Astrocyte of the hippocampus (primary cell): ENCODE data around the gene KCNJ14.
"Not testable (repeated sequence)": the region's sequence is repeated elsewhere in the genome, so short reads cannot be mapped to it uniquely, and the experiment has no call there.

Source experiments
- DNase-seq: peaks from one replicate; pipeline ENCODE4 v3.0.0; 2011; ENCODE audit warnings: low read depth, low spot score

KCNJ14 gene

DNA sequence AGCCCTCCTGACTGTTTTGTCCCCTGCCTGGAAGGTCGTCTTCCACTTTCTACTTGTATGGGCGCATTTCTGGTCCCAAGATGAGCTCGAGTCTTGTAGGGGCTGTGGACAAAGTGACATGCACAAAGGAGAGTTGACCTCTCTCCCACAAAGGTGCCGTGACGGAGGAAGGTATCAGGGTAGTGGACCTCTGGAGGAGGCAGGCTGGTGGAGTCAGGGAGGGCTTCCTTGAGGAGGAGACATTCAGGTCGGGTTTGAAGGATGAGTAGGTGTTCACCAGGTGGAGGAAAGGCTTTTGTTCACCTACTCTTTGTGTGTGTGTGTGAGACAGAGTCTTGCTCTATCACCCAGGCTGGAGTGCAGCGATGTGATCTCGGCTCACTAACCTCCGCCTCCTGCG is 15.5 kb downstream of the KCNJ14 start:
- DNase-seq, result no peak

DNA sequence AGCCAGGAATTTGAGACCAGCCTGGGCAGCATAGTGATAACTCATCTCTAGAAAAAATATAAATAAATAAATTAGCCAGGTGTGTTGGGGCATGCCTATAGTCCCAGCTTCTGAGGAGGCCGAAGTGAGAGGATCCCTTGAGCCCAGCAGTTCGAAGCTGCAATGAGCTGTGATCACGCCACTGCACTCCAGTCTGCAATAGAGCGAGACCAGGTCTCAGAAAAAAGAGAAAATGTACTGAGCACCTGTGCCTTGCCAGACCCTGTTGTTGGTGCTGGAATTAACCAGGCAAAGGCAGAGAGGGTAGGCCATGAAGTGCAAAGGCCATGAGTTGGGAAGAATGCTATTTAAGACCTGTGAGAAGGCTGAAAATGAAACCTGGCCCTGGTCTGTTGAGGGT is 16.5 kb downstream of the KCNJ14 start:
- no peak for DNase-seq

DNA sequence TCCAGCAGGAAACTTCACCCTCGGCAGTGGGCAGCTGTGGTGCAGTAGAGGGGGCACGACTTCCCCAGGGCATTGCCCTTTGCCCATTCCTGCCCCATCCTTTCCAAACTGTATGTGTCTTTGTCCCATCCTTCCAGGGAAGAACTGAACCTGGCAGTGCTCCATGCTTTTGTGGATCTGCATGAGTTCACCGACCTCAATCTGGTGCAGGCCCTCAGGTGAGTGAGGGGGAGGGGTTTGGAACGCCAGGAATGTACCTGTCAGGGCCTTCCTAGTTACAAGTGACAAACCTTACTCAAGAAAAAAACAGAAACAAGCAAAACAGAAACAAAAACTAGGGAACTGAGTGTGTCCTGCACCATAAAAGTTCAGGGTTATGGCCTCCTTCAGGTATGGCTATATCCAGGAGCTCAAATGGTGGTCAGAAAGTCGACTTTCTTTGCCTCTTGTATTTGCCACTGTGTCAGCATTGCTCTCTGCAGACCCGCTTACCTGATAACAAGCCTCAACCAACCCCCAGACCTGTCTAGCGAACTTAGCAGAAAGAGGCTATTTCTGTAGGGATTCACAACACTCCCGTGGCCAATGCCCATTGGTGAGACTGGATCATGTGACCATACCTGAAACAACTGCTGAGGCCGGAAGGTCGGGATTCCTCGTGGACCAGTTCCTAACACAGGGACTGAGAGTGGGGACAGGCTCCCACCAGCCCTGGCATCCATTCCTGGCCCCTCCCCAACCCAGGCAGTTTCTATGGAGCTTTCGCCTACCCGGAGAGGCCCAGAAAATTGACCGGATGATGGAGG is 18.0 kb downstream of the KCNJ14 start:
- no peak for DNase-seq

DNA sequence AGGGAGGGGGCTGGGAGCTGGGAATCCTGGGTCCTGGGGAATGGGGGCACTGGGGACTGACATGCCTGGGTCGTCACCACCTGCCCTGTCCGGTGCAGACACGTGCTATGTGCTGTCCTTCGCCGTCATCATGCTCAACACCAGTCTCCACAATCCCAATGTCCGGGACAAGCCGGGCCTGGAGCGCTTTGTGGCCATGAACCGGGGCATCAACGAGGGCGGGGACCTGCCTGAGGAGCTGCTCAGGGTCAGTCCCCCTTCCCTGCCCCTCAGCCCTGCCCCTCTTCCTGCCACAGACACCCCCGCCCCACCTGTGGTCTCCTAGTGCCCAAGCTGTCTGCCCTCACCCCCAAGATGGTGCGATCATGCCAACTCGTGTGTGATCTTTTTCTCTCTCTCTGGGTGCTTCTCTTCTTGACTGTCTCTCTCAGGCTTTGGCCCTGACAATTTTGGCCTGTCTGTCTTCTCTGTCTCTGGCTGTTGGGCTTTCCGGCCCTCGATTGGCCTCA is 18.8 kb downstream of the KCNJ14 start:
- no peak for DNase-seq

DNA sequence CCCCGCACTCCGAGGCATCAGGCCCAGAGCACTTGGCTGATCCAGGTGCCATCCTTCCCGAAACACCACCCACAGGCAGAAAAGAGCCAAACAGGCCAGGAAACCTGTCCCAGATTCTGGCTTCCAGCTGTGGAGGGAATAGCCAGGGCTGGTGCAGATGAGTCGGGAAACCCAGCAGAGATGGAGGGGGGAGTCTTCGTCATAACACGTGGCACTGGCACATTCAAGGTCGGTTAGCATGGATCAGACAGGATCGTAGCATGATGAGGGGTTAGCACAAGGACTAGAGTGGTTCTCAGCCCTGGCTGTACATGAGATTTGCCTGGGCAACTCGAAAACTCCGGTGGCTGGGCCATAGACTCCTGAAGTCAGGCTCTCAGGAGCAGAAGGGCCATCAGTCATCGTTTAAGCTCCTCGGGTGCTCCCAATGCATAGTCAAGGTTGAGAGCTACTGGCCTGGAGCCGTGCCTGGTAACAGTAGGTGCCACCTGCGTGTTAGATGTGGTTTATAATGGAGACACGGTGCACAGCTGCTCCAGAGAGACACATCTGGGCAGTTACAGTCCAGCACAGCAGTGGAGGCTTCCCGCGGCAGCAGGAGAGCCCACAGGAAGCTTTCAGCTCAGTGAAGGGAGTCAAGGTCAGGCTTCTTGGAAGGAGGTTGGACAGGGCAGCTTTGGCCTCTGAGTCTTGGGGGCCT is 20.1 kb downstream of the KCNJ14 start:
- DNase-seq, result no peak

DNA sequence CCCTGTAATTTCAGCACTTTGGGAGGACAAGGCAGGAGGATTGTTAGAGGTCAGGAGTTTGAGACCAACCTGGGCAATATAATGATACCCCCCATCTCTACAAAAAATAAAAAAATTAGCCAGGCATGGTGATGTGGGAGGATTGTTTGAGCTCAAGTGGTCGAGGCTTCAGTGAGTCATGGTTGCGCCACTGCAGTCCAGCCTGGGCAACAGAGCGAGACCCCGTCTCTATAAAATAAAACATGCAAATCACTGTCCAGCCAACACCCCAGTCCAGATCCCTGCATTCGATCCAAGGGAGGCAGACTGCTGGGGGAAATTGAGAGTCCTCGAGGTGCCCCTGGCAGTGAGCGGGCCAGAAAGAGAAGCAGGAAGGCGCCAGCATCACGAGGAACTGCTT is 20.8 kb downstream of the KCNJ14 start:
- no peak for DNase-seq

DNA sequence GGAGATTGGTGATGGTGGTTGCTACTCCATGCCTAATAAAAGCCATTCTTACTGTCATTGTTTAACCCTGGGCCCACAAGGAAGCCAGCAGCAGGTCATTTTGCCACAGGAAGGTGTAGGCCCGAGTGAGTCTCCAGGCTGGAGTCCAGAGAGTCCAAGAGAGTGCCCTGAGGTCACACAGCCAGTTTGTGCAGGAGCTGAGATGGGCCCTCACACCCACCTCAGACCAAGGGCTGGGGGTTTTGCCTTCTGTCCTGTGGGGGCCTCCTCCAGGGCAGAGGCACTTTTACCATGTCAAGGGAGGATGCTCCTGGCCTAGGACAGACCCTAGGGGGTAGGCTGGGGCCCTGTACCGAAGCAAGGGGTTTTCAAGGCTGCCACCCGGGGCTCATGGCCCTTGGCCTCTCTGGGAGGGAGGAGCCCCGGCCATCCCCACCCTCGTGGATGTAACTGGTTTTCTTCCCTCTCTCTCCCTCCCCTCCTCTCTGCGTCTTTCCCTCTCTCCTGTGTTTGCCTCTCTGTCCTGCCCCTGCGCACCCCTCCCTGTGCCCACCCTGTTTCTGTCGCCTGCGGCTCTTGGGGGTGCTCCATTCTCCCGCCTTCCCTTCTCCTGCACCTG is 21.8 kb downstream of the KCNJ14 start:
- DNase-seq, result no peak

DNA sequence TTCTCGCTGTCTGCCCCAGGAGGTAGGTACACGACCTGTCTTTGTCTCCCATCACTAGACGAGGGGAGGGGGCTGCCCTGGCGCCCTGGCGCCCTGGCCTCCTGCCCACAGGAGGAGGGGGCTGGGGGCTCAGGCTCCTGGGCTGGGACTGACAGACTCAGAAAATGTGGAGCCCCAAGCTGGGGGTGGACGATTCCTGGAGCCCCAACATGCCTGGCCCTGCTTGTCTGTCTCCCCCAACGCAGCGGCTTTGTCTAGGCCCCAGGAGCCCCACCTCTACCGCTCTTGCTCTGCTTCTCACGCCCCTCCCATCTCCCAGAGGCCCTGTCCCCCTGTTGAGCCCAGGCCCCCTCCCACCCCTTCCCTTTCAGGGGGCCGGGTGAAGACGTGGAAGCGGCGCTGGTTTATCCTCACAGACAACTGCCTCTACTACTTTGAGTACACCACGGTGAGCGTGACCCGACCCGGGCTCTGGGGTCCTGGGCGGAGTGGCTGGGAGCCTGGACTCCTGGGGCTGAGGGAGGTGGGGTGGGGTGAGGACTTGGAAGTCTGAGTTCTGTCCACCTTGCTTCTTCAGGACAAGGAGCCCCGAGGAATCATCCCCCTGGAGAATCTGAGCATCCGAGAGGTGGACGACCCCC is 22.4 kb downstream of the KCNJ14 start:
- no peak for DNase-seq

DNA sequence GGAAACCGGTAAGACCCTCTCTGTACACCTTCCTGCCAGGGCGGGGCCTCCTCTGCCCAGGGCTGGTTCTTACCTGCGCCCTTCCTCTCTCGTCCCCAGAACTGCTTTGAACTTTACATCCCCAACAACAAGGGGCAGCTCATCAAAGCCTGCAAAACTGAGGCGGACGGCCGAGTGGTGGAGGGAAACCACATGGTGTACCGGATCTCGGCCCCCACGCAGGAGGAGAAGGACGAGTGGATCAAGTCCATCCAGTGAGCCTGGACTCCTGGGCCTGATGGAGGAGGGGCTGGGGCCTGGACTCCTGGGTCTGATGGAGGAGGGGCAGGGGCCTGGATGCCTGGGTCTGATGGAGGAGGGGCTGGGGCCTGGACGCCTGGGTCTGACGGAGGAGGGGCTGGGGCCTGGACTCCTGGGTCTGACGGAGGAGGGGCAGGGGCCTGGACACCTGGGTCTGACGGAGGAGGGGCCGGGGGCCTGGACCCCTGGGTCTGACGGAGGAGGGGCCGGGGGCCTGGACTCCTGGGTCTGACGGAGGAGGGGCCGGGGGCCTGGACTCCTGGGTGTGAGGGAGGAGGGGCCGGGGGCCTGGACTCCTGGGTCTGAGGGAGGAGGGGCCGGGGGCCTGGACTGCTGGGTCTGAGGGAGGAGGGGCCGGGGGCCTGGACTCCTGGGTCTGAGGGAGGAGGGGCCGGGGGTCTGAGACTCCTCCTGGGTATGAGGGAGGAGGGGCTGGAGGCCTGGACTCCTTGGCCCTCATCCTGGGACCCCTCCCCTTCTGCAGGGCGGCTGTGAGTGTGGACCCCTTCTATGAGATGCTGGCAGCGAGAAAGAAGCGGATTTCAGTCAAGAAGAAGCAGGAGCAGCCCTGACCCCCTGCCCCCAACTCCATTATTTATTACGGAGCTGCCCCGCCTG is 23.2 kb downstream of the KCNJ14 start:
- DNase-seq, result no peak

DNA sequence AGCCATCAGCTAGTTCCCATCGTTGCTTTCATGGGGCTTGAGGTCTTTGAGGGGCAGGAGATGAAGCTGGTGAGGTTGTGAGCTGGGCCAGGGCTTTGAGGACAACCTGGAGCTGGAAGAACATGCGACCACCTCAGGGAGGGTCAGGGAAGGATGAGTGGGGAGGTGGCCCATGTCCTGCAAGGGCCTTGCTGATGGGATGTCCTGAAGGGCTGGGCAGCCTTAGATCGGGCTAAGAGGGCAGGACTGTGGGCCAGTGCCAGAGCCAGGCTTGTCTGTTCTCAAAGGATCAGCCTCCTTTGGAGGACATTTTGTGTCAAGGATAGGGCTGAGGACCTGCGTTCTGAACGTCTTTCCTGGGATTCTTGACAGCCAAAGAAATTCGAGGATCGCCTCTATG is 24.3 kb downstream of the KCNJ14 start:
- no peak for DNase-seq

DNA sequence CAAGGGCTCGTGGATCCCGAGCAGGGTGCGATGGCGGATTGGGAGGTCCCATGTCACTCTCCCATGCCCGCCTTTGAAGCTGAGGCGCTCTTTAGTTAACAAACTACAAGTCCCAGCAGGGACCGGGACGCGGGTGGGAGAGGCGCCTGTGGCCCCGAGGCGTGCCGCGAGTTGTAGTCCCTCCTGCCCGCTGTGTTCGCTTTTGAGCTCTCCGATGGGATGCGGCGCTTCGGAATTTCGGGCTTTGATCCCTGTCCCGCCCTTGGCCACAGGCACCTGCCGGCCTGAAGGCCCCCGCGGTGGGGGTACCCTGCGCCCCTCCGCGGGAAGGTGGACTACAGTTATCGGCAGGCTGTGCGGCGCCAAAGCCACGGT is 24.8 kb downstream of the KCNJ14 start:
- peak; percentile 64 for DNase-seq

DNA sequence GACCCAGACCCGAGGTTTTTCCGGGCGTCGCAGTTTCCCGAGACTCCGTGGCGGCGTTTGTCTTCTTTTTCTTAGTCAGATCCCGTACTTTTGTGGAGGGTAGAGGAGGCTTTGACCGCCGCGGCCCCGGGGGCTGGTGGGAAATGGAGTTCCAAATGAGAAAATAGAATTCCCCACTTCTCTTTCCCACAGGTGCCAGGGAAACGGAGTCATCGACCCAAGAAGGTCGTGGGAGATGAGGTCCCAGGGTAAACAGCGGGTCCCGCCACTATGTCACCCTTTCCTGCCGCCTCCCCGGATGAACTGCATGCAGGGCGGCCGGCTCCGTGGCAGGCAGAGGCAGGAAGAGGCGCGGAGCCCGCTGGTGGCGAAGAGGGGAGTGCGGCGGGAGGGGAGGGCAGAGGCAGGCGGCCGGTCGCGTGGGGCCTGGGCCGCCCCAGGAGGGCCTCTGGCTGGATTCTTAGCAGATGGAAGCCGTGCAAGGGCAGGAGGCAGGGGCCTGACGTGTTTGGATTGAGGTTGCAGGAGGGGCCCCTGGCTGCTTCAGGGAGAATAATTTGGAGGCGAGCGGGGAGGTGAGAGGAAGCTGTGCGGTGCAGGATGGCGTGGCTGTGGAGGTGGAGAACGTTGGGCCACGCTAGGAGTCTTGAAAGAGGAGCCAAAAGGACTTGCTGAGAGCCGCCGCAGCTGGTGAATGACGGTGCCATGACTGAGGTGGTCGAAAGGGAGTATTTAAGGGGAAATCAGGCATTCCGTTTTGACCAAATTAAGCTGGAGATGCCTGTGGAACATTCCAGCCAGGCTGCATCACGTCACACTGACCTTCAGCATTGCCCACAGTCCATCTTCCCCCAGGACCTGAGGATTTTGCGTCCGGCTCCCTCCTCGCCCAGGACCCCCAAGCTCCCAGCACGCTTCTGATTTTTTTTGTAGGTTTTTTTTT is 25.5 kb downstream of the KCNJ14 start:
- DNase-seq, result peak; percentile 76

DNA sequence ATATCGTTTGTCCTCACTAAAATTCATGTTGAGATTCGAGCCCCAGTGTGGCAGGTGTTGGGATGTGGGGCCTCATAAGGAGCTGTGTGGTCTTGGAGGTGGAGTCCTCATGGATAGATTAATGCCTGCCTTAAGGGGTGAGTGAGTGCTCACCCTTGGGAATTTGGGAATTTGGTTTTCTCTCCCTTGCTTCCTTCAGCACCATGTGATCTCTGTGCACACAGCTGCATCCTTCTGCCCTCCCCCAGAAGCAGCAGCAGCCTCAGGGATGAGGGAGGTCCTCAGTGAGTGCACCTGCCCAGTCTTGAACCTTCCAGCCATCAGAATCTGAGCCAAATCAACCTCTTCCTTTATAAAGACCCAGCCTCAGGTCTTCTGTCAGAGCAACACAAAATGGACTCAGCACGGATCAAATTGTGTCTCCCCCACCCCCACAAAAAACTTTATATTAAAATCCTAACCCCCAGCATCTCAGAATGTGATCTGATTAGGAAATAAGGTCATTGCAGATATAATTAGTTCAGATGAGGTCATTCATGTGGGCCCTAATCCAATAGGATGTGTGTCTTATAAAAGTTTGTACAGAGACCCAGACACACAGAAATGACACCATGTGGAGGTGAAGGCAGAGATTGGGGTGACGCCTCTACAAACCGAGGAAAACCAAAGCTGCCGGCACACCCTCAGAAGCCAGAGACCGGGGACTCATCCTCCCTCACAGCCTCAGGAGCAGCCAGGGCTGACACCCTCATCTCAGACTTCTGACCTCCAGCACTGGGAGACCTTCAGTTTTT is 26.7 kb downstream of the KCNJ14 start:
- DNase-seq, result no peak

DNA sequence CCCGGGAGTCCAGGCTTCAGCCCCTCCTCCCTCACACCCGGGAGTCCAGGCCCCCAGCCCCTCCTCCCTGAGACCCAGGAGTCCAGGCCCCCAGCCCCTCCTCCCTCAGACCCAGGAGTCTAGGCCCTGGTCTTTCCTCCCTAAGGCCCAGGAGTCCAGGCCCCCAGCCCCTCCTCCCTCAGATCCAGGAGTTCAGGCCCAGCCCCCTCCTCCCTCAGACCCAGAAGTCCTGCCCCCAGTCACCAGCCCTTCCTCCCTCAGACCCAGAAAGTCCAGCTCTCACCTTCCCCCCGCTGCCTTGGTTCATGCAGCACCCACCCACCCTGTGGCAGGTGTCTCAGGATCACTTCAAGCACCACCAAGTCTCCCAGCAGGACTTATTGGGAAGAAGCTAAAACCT is 27.9 kb downstream of the KCNJ14 start:
- DNase-seq, result no peak

DNA sequence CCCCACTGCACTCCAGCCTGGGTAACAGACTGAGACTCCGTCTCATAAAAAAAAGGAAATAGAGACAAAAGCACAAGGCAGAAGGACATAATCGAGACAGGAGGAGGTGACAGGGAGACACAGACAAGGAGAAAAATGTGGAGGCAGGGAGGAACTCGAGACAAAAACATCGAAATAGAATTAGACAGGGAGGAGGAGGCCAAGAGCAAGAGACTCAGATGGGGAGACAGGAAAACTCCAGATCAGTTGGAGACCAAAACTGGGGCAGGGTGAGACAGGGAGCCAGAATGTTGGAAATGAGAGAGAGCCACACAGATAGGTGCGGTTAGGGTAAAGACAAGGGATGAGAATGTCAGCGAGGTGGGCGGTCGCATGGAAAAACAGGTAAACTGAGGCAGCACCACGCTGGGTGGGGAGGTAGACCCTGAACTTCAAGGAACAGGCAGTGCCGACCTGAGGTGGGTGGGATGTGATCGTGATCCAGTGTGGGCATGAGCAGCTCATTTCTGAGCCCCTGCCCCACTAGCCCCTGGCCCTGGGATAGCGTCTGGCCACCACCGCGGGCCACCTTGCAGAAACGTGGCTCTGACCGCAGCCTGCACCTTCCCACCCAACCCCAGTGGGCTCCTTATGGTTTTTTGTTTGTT is 29.0 kb downstream of the KCNJ14 start:
- DNase-seq, result no peak

DNA sequence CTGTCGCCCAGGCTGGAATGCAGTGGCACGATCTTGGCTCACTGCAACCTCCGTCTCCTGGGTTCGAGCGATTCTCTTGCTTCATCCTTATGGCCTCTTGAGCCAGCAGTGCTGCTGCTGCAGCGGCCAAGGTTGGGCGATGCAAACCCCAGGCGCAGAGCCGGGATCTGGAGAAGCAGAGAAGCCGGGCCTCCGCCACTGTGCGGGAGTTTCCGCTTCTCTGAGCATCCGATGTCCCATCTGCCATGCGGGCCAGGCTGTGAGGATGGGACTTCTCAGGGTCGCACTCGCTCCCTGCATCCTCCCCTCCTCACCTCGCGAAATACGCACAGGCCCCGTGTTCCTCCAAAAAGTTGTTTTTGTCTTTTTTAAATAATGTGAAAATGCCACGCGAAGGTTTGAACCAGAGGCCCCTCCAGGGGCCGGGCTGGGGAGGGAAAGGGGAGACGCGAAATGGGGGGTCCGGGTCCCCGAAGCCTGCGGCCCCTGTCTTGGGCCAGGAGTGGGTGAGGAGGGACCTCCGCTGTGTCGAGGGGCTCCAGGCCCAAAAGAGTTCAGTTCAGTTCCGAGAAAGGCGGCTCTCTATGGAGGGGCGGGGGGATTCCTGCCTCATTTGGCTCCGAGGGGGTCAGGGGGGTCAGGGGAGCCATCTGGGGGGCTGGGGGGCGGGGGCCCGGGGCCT is 29.7 kb downstream of the KCNJ14 start:
- DNase-seq, result no peak

DNA sequence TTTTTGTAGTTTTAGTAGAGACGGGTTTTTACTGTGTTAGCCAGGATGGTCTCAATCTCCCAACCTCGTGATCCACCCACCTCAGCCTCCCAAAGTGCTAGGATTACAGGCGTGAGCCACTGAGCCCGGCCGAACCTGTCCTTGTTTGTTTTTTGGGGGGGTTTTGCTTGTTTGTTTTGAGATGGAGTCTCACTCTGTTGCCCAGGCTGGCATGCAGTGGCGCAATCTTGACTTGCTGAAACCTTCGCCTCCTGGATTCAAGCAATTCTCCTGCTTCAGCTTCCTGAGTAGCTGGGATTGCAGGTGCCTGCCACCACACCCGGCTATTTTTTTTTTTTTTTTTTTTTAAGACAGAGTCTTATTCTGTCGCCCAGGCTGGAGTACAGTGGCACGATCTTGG is 31.3 kb downstream of the KCNJ14 start:
- not testable (repeated sequence) for DNase-seq

DNA sequence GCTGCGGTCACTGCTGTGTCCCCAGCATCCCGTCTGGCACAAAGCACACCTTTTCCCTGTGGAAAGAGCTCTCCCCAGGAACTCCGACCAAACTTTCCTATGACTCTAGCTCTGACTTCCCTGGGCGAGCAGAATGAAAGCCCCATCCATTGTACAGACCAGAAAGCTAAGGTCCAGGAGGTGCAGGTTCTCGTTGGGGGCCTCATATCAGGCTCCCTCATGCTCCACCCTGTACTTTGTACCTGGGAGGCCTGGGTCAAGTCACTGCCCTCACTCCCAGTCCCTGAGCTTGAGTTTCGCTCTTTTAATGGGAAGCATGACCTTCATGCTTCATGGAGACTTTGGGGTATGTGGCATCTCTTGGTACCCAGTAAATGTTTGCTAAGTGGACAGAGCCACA is 32.2 kb downstream of the KCNJ14 start:
- DNase-seq, result no peak
